HG03025 (cell line): Measurements from ENCODE around the gene UFC1.

ENCODE experiments used
- ATAC-seq: cut with Tn5 transposase; IDR thresholded peaks from one replicate; pipeline ENCODE4 v1.9.1; 2021; ENCODE audit warnings: mild to moderate bottlenecking, moderate library complexity; ENCODE audit not compliant: unreplicated experiment, low FRiP score

The UFC1 gene

DNA sequence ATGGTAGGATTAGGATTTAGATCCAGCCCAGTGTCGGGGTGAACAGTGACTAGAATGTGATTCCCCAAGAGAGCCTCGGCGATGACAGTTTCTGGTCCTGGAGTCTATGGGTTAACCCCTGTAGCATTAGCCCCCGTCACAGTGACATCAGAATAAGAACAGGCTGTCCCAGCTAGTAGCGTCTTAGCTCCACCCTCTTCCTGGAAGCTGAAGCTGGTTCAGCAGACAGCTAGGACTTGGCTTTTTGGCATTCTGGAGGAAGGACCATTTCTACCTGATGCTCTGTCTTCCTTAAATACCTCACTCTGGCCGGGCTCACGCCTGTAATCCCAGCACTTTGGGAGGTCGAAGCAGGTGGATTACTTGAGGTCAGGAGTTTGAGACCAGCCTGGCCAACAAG, 53.4 kb downstream of the UFC1 start:
- no peak for ATAC-seq
